GM12878 (cell line): ENCODE data around the gene RPL29.

Experiments
- DPF2 ChIP-seq: fragments of 450-650 bp; IDR thresholded peaks from 2 replicates; pipeline ENCODE4 v1.6.1; 2017; ENCODE audit warnings: mild to moderate bottlenecking
- YBX1 ChIP-seq: fragments of 450-650 bp; IDR thresholded peaks from 2 replicates; pipeline ENCODE4 v1.6.1; 2016; ENCODE audit warnings: antibody characterized with exemption
- TF ChIP-seq, protein P1 (sequence below): fragments of 450-650 bp; IDR thresholded peaks from 2 replicates; pipeline ENCODE4 v1.6.1; 2018; ENCODE audit warnings: mild to moderate bottlenecking, low read depth, moderate library complexity; ENCODE audit not compliant: partially characterized antibody
- TF ChIP-seq, protein P2 (sequence below): fragments of 450-650 bp; IDR thresholded peaks from 2 replicates; pipeline ENCODE4 v1.6.1; 2017; ENCODE audit warnings: antibody characterized with exemption, mild to moderate bottlenecking, moderate library complexity
- TF ChIP-seq, protein P3 (sequence below), 3 experiments: IDR thresholded peaks in 2 of 3; conservative IDR thresholded peaks in 1 of 3; 2 replicates each; pipeline ENCODE4 v1.5.1; 2011; ENCODE audit warnings: low read depth in 3 of 3, low read length in 3 of 3, mild to moderate bottlenecking in 3 of 3, control low read depth in 2 of 3, moderate library complexity in 2 of 3, inconsistent platforms in 1 of 3, mixed read lengths in 1 of 3; ENCODE audit not compliant: control insufficient read depth in 2 of 3, insufficient read depth in 1 of 3; ENCODE audit errors: extremely low read depth in 1 of 3

DNA sequence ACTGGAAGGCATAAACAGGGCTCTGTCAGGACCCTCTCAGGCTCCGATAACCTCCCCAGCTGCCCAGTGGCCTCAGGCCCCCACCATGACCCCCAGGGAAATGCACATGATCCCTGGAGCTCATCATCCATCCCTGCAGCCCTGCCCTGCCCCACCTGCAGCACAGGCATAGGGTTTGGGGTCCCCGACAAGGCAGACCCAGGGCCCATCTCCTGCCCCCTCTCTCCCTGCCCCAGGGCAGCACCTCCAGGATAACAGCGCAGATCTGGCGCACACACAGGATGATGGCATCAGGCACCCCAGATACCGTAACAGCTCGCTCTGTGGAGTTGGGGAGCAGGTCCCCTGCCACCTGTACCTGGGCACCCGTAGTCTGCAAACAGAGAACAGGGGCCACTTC is 36.0 kb downstream of the RPL29 start:
- TF ChIP-seq, protein P1, sequence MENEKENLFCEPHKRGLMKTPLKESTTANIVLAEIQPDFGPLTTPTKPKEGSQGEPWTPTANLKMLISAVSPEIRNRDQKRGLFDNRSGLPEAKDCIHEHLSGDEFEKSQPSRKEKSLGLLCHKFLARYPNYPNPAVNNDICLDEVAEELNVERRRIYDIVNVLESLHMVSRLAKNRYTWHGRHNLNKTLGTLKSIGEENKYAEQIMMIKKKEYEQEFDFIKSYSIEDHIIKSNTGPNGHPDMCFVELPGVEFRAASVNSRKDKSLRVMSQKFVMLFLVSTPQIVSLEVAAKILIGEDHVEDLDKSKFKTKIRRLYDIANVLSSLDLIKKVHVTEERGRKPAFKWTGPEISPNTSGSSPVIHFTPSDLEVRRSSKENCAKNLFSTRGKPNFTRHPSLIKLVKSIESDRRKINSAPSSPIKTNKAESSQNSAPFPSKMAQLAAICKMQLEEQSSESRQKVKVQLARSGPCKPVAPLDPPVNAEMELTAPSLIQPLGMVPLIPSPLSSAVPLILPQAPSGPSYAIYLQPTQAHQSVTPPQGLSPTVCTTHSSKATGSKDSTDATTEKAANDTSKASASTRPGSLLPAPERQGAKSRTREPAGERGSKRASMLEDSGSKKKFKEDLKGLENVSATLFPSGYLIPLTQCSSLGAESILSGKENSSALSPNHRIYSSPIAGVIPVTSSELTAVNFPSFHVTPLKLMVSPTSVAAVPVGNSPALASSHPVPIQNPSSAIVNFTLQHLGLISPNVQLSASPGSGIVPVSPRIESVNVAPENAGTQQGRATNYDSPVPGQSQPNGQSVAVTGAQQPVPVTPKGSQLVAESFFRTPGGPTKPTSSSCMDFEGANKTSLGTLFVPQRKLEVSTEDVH, result no peak
- TF ChIP-seq, protein P2, sequence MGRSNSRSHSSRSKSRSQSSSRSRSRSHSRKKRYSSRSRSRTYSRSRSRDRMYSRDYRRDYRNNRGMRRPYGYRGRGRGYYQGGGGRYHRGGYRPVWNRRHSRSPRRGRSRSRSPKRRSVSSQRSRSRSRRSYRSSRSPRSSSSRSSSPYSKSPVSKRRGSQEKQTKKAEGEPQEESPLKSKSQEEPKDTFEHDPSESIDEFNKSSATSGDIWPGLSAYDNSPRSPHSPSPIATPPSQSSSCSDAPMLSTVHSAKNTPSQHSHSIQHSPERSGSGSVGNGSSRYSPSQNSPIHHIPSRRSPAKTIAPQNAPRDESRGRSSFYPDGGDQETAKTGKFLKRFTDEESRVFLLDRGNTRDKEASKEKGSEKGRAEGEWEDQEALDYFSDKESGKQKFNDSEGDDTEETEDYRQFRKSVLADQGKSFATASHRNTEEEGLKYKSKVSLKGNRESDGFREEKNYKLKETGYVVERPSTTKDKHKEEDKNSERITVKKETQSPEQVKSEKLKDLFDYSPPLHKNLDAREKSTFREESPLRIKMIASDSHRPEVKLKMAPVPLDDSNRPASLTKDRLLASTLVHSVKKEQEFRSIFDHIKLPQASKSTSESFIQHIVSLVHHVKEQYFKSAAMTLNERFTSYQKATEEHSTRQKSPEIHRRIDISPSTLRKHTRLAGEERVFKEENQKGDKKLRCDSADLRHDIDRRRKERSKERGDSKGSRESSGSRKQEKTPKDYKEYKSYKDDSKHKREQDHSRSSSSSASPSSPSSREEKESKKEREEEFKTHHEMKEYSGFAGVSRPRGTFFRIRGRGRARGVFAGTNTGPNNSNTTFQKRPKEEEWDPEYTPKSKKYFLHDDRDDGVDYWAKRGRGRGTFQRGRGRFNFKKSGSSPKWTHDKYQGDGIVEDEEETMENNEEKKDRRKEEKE, result no peak
- TF ChIP-seq YBX1 (no peak), DPF2 (no peak)
- TF ChIP-seq, protein P3, sequence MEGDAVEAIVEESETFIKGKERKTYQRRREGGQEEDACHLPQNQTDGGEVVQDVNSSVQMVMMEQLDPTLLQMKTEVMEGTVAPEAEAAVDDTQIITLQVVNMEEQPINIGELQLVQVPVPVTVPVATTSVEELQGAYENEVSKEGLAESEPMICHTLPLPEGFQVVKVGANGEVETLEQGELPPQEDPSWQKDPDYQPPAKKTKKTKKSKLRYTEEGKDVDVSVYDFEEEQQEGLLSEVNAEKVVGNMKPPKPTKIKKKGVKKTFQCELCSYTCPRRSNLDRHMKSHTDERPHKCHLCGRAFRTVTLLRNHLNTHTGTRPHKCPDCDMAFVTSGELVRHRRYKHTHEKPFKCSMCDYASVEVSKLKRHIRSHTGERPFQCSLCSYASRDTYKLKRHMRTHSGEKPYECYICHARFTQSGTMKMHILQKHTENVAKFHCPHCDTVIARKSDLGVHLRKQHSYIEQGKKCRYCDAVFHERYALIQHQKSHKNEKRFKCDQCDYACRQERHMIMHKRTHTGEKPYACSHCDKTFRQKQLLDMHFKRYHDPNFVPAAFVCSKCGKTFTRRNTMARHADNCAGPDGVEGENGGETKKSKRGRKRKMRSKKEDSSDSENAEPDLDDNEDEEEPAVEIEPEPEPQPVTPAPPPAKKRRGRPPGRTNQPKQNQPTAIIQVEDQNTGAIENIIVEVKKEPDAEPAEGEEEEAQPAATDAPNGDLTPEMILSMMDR (IDR thresholded peaks at IDR 0.05 in 2 of 3, conservative IDR thresholded peaks at IDR 0.05 in 1 of 3; ENCODE audit: control insufficient read depth in 2 of 3, extremely low read depth in 1 of 3, insufficient read depth in 1 of 3, low read depth in 3 of 3, low read length in 3 of 3), result no peak
